Adrenal gland (tissue), 5 donors: Measurements from ENCODE around the gene COPZ2.

Experiments used
- CTCF ChIP-seq, 6 experiments: fragments of 450-650 bp in 4 of 6; fragments of 200-600 bp in 2 of 6; sonication (generic) in 1 of 6; IDR thresholded peaks; 1 replicate in 5 of 6; 2 replicates in 1 of 6; pipeline versions ENCODE4 v1.5.1 to v1.8.0; 2016 to 2021; ENCODE audit warnings: antibody characterized with exemption in 6 of 6, mild to moderate bottlenecking in 2 of 6, moderate library complexity in 1 of 6
- POLR2A ChIP-seq, 2 donors: fragments of 450-650 bp; IDR thresholded peaks; one replicate each; pipeline ENCODE4 v1.6.1; 2017; ENCODE audit warnings: antibody characterized with exemption in 2 of 2, mild to moderate bottlenecking in 2 of 2, moderate library complexity in 1 of 2
- donor health status: DM: no; HTN: no; CAD: no.

- TF ChIP-seq POLR2A (IDR thresholded peaks at IDR 0.05): no peak
- no peak for TF ChIP-seq CTCF (IDR thresholded peaks at IDR 0.05)
These were observed 34.6 kb downstream of the COPZ2 start for GRCh38 chr17:48002916-48003416.
